GM13977 (cell line): Measurements from ENCODE around the gene SAMD9L.

Source experiments
- DNase-seq: peaks from one replicate; pipeline ENCODE4 v3.0.0; 2012; ENCODE audit warnings: low spot score
- CTCF ChIP-seq: IDR thresholded peaks from 2 replicates; pipeline ENCODE4 v1.5.1; 2012; ENCODE audit warnings: mild to moderate bottlenecking, control low read depth; ENCODE audit not compliant: insufficient read depth; ENCODE audit errors: extremely low read depth, missing control alignments
- in situ Hi-C: fragments of 300-500 bp; cut with MboI; formaldehyde crosslinking; loops from one replicate; pipeline ENCODE4 v1.12.0; 2022; ENCODE audit warnings: low sequenced_read_pairs, low pct_unique_long_range_greater_than_20kb, mixed read lengths, inconsistent platforms; ENCODE audit not compliant: unreplicated experiment

Gene SAMD9L

GRCh38 chr7:93092757-93093370, 55.3 kb downstream of the SAMD9L start:
- peak; percentile 17 for DNase-seq
- peak; percentile 54 for TF ChIP-seq CTCF
- in situ Hi-C loops: loop anchor here (10.0 kb wide), 1 partner anchor 142 kb away; the partner anchor contains the start of gene VPS50
